Hindlimb muscle (tissue), 1 donor: ENCODE measurements around the gene PLD4. TPM values are rescaled to one million over a fixed set of nuclear protein-coding genes. Genes with fewer than 3 reads are reported as not detected.
A peak's percentile ranks its signal among the peaks of the same experiment; 100 is the strongest.

Experiments used
- DNase-seq: peaks from one replicate; pipeline ENCODE4 v3.0.0-alpha.2; 2013
- polyA plus RNA-seq: library from polyadenylated mRNA; unstranded; fragments of 120-200 nt; gene quantifications from one replicate; pipeline ENCODE4 v1.2.1, GENCODE V29; 2013; ENCODE audit not compliant: insufficient read length

Gene PLD4
- polyA plus RNA-seq, 1 donor: 8.4 TPM

DNA sequence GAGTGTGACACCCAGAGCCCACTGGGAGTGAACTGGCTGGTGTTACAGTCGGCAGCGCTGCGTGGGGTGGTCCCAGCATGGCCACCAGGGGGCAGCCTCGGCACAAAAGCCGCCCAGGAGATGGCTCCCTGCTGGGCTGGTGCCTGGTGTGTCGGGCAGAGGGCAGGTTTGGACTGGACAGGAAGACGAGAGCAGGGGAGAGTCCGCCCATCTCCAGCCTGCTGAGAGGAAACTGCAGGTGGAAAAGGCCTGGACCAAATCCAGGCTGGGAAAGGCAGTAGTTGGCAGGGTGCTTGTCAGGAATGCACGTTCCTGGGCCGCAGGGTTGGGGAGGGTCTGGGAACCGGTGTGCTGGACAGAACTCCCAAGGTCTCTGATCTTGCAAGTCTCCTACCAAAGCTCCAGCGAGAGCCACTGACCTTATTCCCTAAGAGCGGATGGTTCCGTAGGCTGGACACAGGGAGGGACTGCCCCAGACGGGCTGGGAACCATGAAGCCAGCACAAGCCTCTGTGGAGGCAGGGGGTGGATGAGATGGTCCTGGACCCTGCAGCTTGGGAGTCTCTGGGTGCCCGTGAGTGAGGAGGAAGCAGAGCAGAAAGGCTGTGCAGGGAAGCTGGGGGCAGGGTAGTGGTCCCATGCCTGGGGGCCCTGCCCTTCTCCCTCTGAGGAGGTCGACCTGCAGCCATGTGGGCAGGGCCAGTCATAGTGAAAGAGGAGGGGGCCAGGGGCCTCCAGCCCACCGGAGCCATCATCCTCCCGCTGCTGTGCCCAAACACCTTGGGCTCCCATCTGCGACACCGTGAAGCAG, 51.7 kb downstream of the PLD4 start:
- no peak for DNase-seq

DNA sequence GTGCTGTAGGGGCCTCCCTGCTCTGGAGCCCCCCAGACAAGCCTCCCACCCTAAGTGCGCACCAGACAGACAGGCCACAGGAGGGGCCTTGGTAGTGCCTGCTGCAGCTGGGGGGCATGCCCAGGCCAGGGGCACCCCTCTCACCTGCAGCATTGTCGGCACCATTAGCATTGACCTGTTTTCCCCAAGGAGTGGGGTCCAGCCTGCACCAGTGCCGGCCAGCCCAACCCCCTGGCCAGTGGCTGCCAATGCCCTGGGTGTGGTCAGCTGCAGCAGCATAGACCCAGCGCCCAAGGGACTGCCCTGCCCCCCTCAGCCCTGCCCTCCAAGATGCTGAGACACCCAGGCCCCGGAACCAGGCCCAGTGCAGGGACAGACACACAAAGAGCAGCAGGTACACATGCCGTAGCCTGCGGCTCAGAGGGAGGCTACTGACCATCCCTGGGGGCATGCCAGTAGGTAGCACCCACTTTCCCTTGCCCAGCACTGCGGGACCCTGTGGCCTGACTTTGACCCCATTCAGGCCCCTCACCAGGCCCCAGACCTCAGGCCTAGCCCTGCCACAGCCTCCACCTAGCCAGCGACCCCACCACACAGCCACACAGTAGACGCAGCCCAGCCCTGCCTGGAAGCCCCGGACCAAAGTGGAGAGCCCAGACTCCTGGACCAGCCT, 52.5 kb downstream of the PLD4 start:
- DNase-seq: no peak

DNA sequence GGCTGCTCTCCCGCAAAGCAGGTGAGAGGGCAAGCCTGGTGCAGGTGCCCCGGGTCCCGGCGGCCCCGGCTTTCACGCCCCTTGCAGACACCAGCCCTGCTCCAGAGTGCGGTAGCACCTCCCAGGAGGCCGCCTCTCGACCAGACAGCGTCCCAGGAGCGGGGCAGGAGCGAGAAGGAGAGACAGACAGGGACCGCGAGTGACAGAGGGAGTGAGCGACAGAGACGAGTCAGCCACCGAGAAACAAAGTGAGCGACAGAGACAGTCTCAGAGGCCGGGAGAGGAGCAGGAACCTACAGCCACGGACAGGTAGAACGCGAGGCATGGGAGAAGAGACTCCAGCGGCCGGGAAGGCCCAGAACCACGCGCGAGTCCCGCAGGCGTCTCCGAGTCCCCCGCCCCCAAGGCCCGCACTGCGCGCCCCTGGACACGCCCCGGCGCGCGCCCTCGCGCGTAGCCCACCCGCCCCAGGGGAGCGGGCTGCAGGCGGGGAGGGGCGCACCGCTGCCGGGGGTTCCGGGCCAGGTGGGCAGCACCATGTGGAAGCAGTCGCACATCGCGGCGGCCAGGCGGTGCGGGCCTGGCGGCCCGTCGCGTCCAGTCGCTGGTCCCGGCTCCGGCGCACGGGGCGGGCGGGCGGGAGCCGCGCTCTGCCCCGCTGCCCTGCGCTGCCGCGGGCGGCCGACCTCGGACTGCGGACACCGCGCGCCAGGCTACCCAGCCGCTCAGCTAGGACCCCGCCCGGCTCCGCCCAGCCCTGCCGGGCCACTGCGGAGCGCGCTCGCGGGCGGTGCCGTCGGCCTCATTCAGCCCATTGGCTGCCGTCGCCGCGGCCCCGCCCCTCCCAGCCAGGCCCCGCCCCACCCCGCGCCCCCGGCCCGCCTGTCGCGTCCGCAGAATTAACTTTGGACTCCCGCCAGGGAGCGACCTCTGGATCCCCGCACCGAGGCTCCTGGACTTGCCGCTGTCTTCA, 53.3 kb downstream of the PLD4 start, which contains the start of gene AHNAK2:
AHNAK2 (minus strand) TSS at position 694 of the 973 bp plus-strand sequence; CDS start at position 557, 137 bp downstream.
- peak; percentile 76 for DNase-seq

DNA sequence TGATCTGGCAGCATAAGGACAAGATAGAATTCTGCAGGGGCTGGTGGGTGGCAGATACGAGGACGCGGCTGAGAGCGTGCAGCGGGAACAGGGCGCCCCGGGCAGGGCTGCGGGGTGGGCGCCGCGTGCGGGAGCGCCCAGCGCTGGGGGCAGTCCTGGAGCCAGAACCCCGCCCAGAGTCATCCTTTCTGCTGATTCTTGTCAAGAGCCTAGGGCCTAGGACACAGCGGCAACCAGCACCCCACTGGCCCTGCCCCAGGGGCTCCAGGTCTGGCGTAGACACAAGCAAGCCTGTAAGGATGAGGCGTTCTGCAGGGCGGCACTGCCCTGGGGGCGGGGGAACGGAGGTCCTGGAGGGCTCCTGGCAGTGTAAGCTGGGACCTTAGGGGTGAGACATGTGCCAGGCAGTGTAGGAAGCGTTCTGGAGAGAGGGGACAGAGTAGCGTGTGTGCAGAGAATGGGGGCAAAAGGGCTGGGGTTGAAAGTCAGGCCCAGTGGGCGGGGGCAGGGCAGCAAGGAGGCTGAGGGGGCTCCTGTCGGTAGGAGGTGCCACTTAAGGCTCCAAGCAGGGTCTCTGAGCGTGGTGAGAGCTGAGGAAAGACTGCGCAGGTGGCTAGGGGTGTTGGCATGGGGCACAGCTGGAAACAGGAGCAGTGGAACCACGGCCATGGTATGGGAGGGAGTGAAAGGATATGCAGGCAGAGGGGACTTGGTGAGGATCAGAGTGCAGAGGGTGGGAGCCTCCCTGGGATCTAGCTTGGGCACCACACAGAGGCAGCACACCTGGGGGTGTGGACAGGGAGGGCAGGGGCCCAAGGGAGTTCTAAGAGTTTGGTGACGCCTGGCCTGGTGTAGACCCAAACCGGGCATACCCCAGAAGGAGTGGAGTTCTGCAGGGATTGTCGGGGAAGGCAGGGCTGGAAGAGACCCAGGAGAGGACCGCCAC, 54.3 kb downstream of the PLD4 start:
- no peak for DNase-seq

DNA sequence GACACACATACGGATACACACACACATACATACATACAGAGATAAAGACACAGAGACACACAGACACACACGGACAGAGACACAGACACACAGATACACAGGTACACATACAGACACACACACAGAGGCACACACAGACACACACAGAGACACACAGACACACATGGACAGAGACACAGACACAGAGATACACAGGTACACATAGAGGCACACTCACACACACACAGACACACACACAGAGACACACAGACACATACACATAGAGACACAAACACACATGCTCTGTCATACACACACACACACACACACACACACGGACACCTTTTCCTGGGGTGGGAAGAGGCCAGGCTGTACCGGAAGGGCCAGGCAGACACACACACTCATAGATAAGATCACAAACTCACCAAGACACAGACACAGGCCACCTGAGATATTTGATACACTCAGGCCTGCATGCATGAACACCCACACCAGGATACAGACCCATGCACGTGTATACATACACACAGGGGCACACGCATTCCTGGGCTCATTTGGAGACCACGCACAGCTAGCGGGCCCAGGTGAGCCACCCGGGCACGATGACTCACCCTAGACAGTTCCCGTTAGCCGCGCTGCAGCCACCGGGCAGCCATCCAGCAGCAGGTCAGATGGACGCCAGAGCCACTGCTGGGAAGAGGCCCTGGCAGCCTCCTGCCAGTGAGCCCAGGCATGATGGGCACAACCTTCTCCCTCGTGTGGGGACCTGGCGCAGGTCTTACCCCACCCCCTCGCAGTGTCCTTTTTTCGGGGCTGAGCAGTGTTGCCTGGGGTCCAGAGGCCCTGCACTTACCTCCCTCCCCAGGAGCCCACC, 55.3 kb downstream of the PLD4 start:
- DNase-seq: no peak

DNA sequence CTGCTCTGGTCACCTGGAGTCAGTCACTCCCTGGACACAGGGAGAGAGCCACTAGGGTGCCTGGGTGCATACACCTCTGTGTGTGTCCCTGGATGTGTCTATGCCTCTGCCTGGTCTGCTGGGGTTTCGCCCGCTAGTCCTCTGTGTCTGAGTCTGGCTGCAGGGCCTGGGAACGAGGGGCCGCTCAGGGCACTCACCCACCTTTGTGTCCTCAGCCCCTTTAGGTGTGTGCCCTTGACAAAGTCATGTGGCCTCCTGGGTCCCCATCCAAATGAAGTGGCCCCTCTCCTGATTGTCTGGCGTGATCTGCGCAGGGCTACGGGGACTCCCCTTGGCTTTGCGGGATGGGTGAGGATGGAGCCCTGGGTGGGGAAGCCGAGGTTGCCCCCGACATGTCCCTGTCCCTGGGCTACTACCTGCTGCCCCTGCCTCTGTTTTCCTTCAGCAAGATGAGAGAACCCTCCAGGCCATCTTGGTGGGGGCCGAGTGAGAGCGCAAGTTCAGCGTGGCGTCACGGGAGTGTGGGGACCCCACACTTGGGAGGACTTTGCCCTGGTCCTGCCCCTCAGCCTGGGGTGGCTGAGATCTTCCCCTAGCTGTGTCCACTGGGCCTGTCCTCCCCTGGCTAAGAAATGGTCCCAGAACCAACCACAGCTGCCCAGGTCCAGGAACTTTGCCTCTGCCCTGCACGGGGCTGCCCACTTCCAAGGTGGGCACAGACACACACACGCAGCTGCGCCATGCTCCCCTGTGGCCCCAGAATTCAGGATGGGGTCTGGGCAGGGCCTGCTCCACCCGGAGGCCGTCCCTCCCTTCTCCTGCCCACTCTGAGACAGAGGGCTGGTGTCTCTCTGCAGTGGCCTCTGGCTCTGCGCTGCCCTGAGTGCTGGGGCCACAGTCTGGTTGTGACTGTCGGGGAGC, 56.2 kb downstream of the PLD4 start:
- DNase-seq: no peak

DNA sequence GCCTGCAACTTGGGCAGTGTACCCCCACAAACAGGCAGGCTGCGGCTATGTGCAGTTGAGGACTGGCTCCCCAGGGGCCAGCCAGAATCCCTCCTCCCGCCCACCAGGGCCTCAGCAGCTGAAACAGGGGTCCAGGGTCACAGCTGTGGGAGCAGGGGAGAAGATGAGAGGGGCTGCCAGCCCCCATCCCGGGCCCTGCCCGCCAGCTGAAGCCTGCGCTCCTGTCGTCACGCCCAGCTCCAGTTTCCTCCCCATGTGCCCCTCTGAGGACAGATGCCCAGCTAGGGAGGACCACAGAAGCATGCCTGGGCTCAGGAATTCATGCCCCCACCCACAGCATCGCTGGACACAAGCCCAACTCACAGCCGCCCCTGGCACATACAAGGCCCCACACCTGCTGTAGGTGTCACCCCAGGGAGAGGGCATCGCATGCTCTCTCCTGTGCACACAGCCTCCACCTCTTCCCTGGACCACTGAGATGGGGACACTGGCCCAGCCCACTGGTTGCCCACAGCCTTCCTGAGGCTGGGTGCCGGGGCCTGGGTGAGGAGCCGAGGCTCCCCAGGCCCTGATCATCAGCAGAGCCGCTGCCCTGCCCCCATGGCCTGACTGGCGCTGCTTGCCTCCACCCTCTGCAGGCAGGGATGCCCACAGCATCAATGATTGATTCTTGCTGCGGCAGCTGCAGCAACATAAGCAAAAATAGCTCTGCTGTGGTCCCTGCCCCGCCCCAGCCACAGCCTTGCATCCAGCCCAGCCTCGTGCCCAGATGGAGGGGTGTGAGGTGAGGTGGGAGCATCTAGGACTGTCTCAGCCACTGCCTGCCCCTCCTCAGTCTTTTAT, 57.2 kb downstream of the PLD4 start:
- no peak for DNase-seq

DNA sequence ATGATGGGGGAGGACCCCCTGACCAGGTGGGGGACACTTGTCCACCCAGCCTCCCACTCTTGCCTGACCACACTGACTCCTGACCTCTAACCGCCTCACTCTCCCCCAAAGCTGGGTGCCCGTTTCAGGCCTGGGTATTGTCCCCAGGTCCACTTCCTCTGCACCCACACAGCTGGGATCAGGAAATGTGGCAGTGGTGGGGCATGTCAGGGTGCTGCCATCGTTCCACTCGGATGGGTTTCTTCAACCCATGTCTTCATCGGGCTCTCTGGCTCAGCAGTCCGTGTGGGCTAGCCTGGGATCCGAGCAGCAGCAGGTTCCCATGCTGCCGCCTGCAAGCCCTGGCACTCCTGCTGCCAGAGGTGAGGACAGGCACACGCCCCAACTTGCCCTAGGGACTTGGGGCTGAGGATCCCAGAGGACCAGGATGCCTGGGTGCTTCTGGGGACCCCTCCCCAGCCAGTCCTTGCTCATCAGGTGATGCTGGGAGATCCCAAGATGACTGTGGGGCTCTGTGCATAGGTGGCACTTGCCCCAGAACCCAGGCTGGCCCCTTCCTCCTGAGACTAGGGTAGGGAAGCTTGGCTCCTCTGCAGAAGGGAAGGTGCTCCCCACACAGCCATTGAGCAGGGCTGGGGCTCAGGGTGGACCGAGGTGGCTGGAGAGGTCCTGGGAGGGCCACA, 58.0 kb downstream of the PLD4 start:
- DNase-seq: no peak

Other genes starting within 250 kb of the PLD4 start
- gene INF2, start 235.3 kb upstream of the PLD4 start, polyA plus RNA-seq: 69.9 TPM
- 71.5 TPM for gene ADSS1, start 200.7 kb upstream of the PLD4 start, polyA plus RNA-seq
- 78.9 TPM for gene SIVA1, start 171.7 kb upstream of the PLD4 start, polyA plus RNA-seq
- gene AKT1, start 129.1 kb upstream of the PLD4 start, polyA plus RNA-seq: 223 TPM
- 9.3 TPM for gene ZBTB42, start 123.8 kb upstream of the PLD4 start, polyA plus RNA-seq
- 1.8 TPM for gene CEP170B, start 59.6 kb upstream of the PLD4 start, polyA plus RNA-seq
- gene AHNAK2, start 53.5 kb downstream of the PLD4 start, polyA plus RNA-seq: 31.8 TPM
- 5.0 TPM for gene CLBA1, start 60.9 kb downstream of the PLD4 start, polyA plus RNA-seq
- 18.2 TPM for gene CDCA4, start 96.2 kb downstream of the PLD4 start, polyA plus RNA-seq
- 0.84 TPM for gene GPR132, start 140.6 kb downstream of the PLD4 start, polyA plus RNA-seq
- gene JAG2, start 243.9 kb downstream of the PLD4 start, polyA plus RNA-seq: 52.1 TPM